Osteoblast (primary cell): Measurements from ENCODE around the gene POU2AF1. TPM values are rescaled to one million over a fixed set of nuclear protein-coding genes. Genes with fewer than 3 reads are reported as not detected.

Experiments used
- DNase-seq: peaks from one replicate; pipeline ENCODE4 v3.0.0; 2011; ENCODE audit warnings: low spot score, mixed read lengths; ENCODE audit not compliant: insufficient read length; ENCODE audit errors: missing footprints
- H2AFZ ChIP-seq: 2 replicates; pipeline ENCODE4 v1.6.0; 2011; ENCODE audit warnings: mild to moderate bottlenecking, low read length
- H3K27ac ChIP-seq: 2 replicates; pipeline ENCODE4 v1.5.1; 2011; ENCODE audit warnings: mild to moderate bottlenecking, low read depth, low read length, moderate library complexity
- H3K27me3 ChIP-seq: 2 replicates; pipeline ENCODE4 v1.6.0; 2012; ENCODE audit warnings: mild to moderate bottlenecking, control low read depth, inconsistent platforms, low read length, moderate library complexity; ENCODE audit not compliant: insufficient read depth
- H3K36me3 ChIP-seq: 2 replicates; pipeline ENCODE4 v1.5.1; 2011; ENCODE audit warnings: mild to moderate bottlenecking, low read length, control low read depth, moderate library complexity; ENCODE audit not compliant: insufficient read depth
- H3K4me1 ChIP-seq: 2 replicates; pipeline ENCODE4 v1.5.1; 2011; ENCODE audit warnings: mild to moderate bottlenecking, low read length, control low read depth, moderate library complexity; ENCODE audit not compliant: insufficient read depth
- H3K4me2 ChIP-seq: 2 replicates; pipeline ENCODE4 v1.6.0; 2011; ENCODE audit warnings: mild to moderate bottlenecking, low read length; ENCODE audit not compliant: insufficient read depth
- H3K4me3 ChIP-seq: fragments of 200-600 bp; sonication (generic); 3 replicates; pipeline ENCODE4 v1.5.1; 2012; ENCODE audit warnings: mild to moderate bottlenecking, low read length, inconsistent platforms; ENCODE audit not compliant: insufficient read depth
- H3K79me2 ChIP-seq: 2 replicates; pipeline ENCODE4 v1.6.0; 2012; ENCODE audit warnings: mild to moderate bottlenecking, low read length, control low read depth, inconsistent platforms; ENCODE audit not compliant: insufficient read depth
- H3K9me3 ChIP-seq: 2 replicates; pipeline ENCODE4 v1.5.1; 2011; ENCODE audit warnings: low read depth, low read length, control low read depth
- H4K20me1 ChIP-seq: 2 replicates; pipeline ENCODE4 v1.6.0; 2012; ENCODE audit warnings: mild to moderate bottlenecking, low read length, control low read depth; ENCODE audit not compliant: insufficient read depth
- CTCF ChIP-seq: IDR thresholded peaks from 2 replicates; pipeline ENCODE4 v1.5.1; 2011; ENCODE audit warnings: mild to moderate bottlenecking, low read depth, low read length, moderate library complexity; ENCODE audit errors: extremely low read depth
- total RNA-seq: library from RNA; depleted of rRNA; stranded (reverse); fragments of >200 nt; gene quantifications from 2 replicates; pipeline ENCODE4 v1.2.3, GENCODE V29; 2012

POU2AF1 gene
- total RNA-seq, 1 donor, result not detected

- Histone ChIP-seq H3K27me3 (peaks cover 43% of the 10 kb centered on the region), H3K4me1 (no peaks in the 10 kb centered on the region), H2AFZ (no peak overlapping the region), H3K27ac (no peak overlapping the region), H4K20me1 (no peaks in the 10 kb centered on the region), H3K4me2 (no peak overlapping the region), H3K79me2 (no peaks in the 10 kb centered on the region), H3K4me3 (no peak overlapping the region), H3K36me3 (no peaks in the 10 kb centered on the region), H3K9me3 (no peaks in the 10 kb centered on the region)
- no peak for DNase-seq
- no peak for TF ChIP-seq CTCF
Measured at GRCh38 chr11:111307472-111308108, 71.5 kb downstream of the POU2AF1 start.

GRCh38 chr11:111306321-111306720, 72.8 kb downstream of the POU2AF1 start:
- Histone ChIP-seq H3K4me1 (no peaks in the 10 kb centered on the region), H3K36me3 (no peaks in the 10 kb centered on the region), H3K9me3 (no peaks in the 10 kb centered on the region), H2AFZ (no peak overlapping the region), H3K27ac (no peak overlapping the region), H3K4me2 (no peak overlapping the region), H3K4me3 (no peak overlapping the region), H3K27me3 (peaks cover 48% of the 10 kb centered on the region), H3K79me2 (no peaks in the 10 kb centered on the region), H4K20me1 (no peaks in the 10 kb centered on the region)
- DNase-seq, result no peak
- no peak for TF ChIP-seq CTCF

GRCh38 chr11:111305876-111306275, 73.2 kb downstream of the POU2AF1 start:
- peaks cover 52% of the 10 kb centered on the region for H3K27me3 ChIP-seq
- no peak overlapping the region for H3K27ac ChIP-seq
- no peak for TF ChIP-seq CTCF

GRCh38 chr11:111305162-111305802, 73.8 kb downstream of the POU2AF1 start:
- Histone ChIP-seq H3K4me2 (no peak overlapping the region), H3K4me1 (no peaks in the 10 kb centered on the region), H2AFZ (no peak overlapping the region), H3K79me2 (no peaks in the 10 kb centered on the region), H4K20me1 (no peaks in the 10 kb centered on the region), H3K36me3 (no peaks in the 10 kb centered on the region), H3K27me3 (peaks cover 58% of the 10 kb centered on the region), H3K27ac (no peak overlapping the region), H3K9me3 (no peaks in the 10 kb centered on the region), H3K4me3 (no peak overlapping the region)
- no peak for DNase-seq
- no peak for TF ChIP-seq CTCF

More at GRCh38 chr11:111305876-111306275, 73.2 kb downstream of the POU2AF1 start:
- no peaks in the 10 kb centered on the region for H3K4me1 ChIP-seq
- no peak for DNase-seq
- no peak overlapping the region for H3K4me2 ChIP-seq
- no peaks in the 10 kb centered on the region for H3K36me3 ChIP-seq
- H3K79me2 ChIP-seq, result no peaks in the 10 kb centered on the region
- no peaks in the 10 kb centered on the region for H3K9me3 ChIP-seq
- no peak overlapping the region for H3K4me3 ChIP-seq
- H2AFZ ChIP-seq, result no peak overlapping the region
- H4K20me1 ChIP-seq, result no peaks in the 10 kb centered on the region
